A549 (cell line): Measurements from ENCODE around the gene INTS6.

Source experiments
- CEBPB ChIP-seq, 2 experiments: fragments of >200 bp in 1 of 2; sonication (Bioruptor Twin) in 1 of 2; formaldehyde crosslinking in 1 of 2; IDR thresholded peaks; 2 replicates each; pipeline ENCODE4 v1.6.1; 2012 to 2016
- CHD2 ChIP-seq: fragments of 150-350 bp; IDR thresholded peaks from 2 replicates; pipeline ENCODE4 v1.6.1; 2014; ENCODE audit warnings: low read length; ENCODE audit not compliant: partially characterized antibody
- JUN ChIP-seq, 2 experiments: fragments of >200 bp; sonication (Bioruptor Twin); formaldehyde crosslinking; IDR thresholded peaks; 2 replicates in 1 of 2; 3 replicates in 1 of 2; pipeline ENCODE4 v1.6.1; 2016 to 2017
- MAFK ChIP-seq: fragments of 450-650 bp; IDR thresholded peaks from 2 replicates; pipeline ENCODE4 v1.6.1; 2014; ENCODE audit not compliant: partially characterized antibody
- POLR2A ChIP-seq: IDR thresholded peaks from 2 replicates; pipeline ENCODE4 v1.6.1; 2012; ENCODE audit warnings: mild to moderate bottlenecking, low read length
- ZFP36 ChIP-seq: fragments of 450-650 bp; IDR thresholded peaks from 2 replicates; pipeline ENCODE4 v1.6.1; 2014; ENCODE audit warnings: borderline replicate concordance; ENCODE audit not compliant: partially characterized antibody
- TF ChIP-seq, protein P1 (sequence below): fragments of >200 bp; sonication (Bioruptor Twin); formaldehyde crosslinking; IDR thresholded peaks from 3 replicates; pipeline ENCODE4 v1.5.1; 2016

DNA sequence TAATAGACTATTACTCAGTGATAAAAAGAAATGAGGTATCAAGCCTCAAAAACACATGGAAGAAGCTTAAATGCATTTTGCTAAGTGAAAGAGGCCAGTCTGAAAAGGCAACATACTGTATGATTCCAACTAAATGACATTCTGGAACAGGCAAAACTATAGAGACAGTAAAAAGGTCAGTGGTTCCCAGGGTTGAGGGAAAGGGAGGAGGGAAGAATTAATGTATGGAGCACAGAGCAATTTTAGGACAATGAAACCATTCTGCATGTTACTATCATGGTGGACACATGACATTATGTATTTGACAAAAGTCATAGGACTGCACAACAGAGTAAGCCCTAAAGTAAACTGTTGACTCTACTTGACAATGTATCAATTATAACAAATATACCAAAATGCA, 119.0 kb downstream of the INTS6 start:
- TF ChIP-seq ZFP36 (no peak), CEBPB (IDR thresholded peaks at IDR 0.05) (no peak), MAFK (no peak), CHD2 (no peak), JUN (IDR thresholded peaks at IDR 0.05) (no peak), POLR2A (no peak)
- TF ChIP-seq, protein P1, sequence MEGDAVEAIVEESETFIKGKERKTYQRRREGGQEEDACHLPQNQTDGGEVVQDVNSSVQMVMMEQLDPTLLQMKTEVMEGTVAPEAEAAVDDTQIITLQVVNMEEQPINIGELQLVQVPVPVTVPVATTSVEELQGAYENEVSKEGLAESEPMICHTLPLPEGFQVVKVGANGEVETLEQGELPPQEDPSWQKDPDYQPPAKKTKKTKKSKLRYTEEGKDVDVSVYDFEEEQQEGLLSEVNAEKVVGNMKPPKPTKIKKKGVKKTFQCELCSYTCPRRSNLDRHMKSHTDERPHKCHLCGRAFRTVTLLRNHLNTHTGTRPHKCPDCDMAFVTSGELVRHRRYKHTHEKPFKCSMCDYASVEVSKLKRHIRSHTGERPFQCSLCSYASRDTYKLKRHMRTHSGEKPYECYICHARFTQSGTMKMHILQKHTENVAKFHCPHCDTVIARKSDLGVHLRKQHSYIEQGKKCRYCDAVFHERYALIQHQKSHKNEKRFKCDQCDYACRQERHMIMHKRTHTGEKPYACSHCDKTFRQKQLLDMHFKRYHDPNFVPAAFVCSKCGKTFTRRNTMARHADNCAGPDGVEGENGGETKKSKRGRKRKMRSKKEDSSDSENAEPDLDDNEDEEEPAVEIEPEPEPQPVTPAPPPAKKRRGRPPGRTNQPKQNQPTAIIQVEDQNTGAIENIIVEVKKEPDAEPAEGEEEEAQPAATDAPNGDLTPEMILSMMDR = no peak
